Astrocyte (in vitro differentiated cells and primary cell): Measurements from ENCODE around the gene DNPEP.

Source experiments
- EZH2 ChIP-seq: IDR thresholded peaks from 2 replicates; pipeline ENCODE4 v1.6.1; 2012; ENCODE audit warnings: mild to moderate bottlenecking, low read length, inconsistent platforms; ENCODE audit not compliant: insufficient read depth
- TF ChIP-seq, protein P1 (sequence below): IDR thresholded peaks from 2 replicates; pipeline ENCODE4 v1.5.1; 2011; ENCODE audit warnings: low read depth, mild to moderate bottlenecking, inconsistent platforms, low read length, moderate library complexity; ENCODE audit not compliant: insufficient read depth

- TF ChIP-seq, protein P1, sequence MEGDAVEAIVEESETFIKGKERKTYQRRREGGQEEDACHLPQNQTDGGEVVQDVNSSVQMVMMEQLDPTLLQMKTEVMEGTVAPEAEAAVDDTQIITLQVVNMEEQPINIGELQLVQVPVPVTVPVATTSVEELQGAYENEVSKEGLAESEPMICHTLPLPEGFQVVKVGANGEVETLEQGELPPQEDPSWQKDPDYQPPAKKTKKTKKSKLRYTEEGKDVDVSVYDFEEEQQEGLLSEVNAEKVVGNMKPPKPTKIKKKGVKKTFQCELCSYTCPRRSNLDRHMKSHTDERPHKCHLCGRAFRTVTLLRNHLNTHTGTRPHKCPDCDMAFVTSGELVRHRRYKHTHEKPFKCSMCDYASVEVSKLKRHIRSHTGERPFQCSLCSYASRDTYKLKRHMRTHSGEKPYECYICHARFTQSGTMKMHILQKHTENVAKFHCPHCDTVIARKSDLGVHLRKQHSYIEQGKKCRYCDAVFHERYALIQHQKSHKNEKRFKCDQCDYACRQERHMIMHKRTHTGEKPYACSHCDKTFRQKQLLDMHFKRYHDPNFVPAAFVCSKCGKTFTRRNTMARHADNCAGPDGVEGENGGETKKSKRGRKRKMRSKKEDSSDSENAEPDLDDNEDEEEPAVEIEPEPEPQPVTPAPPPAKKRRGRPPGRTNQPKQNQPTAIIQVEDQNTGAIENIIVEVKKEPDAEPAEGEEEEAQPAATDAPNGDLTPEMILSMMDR = peak; percentile 26
- TF ChIP-seq EZH2 = no peak
Observed at GRCh38 chr2:219433666-219434467, 46.2 kb upstream of the DNPEP start.
